IMR-90 (cell line): ENCODE data around the gene CCDC88A. TPM values are rescaled to one million over a fixed set of nuclear protein-coding genes. Genes with fewer than 3 reads are reported as not detected.

Experiments used
- ATAC-seq: fragments of 200-7000 bp; cut with Tn5 transposase; 2 replicates; pipeline ENCODE4 v1.9.1; 2020; ENCODE audit warnings: low read depth, mild to moderate bottlenecking, moderate library complexity
- BruUV-seq: library from RNA; stranded (reverse); fragments of 400-500 nt; replicated peaks from 2 replicates; lab custom pipeline; 2021; lab: Mats Ljungman, UMichigan
- CTCF ChIA-PET: fragments of 300-600 bp; formaldehyde crosslinking; extraction: SDS; loops from one replicate; lab custom pipeline; 2021; ENCODE audit warnings: antibody characterized with exemption; lab: Yijun Ruan, JAX
- POLR2A ChIA-PET: fragments of 300-600 bp; sonication (Branson Sonifier 250); formaldehyde crosslinking; loops from one replicate; lab custom pipeline; 2022; ENCODE audit warnings: antibody characterized with exemption; ENCODE audit not compliant: unreplicated experiment; lab: Charles Lee
- DNase-seq: peaks from one replicate; pipeline ENCODE4 v3.0.0; 2013
- H2AFZ ChIP-seq: replicated peaks from 2 replicates; pipeline ENCODE3; 2013; ENCODE audit warnings: low read length, mild to moderate bottlenecking; ENCODE audit not compliant: poor library complexity
- H2AK5ac ChIP-seq: 2 replicates; pipeline ENCODE4 v1.6.1; 2013; ENCODE audit warnings: low read depth, low read length, inconsistent platforms
- H2AK9ac ChIP-seq: replicated peaks from 2 replicates; pipeline ENCODE3; 2013; ENCODE audit warnings: mild to moderate bottlenecking, low read depth, low read length, moderate library complexity; ENCODE audit not compliant: poor library complexity
- H2BK120ac ChIP-seq: 2 replicates; pipeline ENCODE4 v1.6.1; 2013; ENCODE audit warnings: low read depth, low read length, inconsistent platforms
- H2BK15ac ChIP-seq: 3 replicates; pipeline ENCODE4 v1.6.1; 2013; ENCODE audit warnings: low read depth, low read length, inconsistent platforms
- H2BK20ac ChIP-seq: 2 replicates; pipeline ENCODE4 v1.6.1; 2013; ENCODE audit warnings: low read depth, mild to moderate bottlenecking, inconsistent platforms, low read length, moderate library complexity
- H2BK5ac ChIP-seq: 2 replicates; pipeline ENCODE4 v1.6.1; 2013; ENCODE audit warnings: mild to moderate bottlenecking, low read depth, low read length, inconsistent platforms; ENCODE audit not compliant: poor library complexity, severe bottlenecking
- H3K14ac ChIP-seq: replicated peaks from 2 replicates; pipeline ENCODE4 v1.6.1; 2013; ENCODE audit warnings: low read depth, low read length, inconsistent platforms
- H3K18ac ChIP-seq: 2 replicates; pipeline ENCODE4 v1.6.1; 2013; ENCODE audit warnings: low read depth, low read length, control low read depth
- H3K23ac ChIP-seq: 2 replicates; pipeline ENCODE4 v1.6.1; 2013; ENCODE audit warnings: low read depth, low read length, inconsistent platforms
- H3K27ac ChIP-seq: 2 replicates; pipeline ENCODE4 v1.5.1; 2013; ENCODE audit warnings: mild to moderate bottlenecking, control low read depth, low read length; ENCODE audit not compliant: insufficient read depth
- H3K27me3 ChIP-seq: 2 replicates; pipeline ENCODE4 v1.6.1; 2013; ENCODE audit warnings: low read length; ENCODE audit not compliant: control insufficient read depth, insufficient read depth
- H3K36me3 ChIP-seq: 2 replicates; pipeline ENCODE4 v1.6.1; 2013; ENCODE audit warnings: low read length, mixed read lengths; ENCODE audit not compliant: control insufficient read depth, insufficient read depth
- H3K4ac ChIP-seq: 2 replicates; pipeline ENCODE4 v1.6.1; 2013; ENCODE audit warnings: low read depth, low read length, inconsistent platforms
- H3K4me1 ChIP-seq: 2 replicates; pipeline ENCODE4 v1.6.1; 2013; ENCODE audit warnings: low read length, mixed read lengths; ENCODE audit not compliant: control insufficient read depth, insufficient read depth
- H3K4me2 ChIP-seq: 2 replicates; pipeline ENCODE4 v1.6.1; 2013; ENCODE audit warnings: low read depth, mild to moderate bottlenecking, control low read depth, low read length, moderate library complexity
- H3K4me3 ChIP-seq: 2 replicates; pipeline ENCODE4 v1.5.1; 2013; ENCODE audit warnings: low read depth, mild to moderate bottlenecking, control low read depth, low read length, moderate library complexity; ENCODE audit not compliant: insufficient read depth
- H3K56ac ChIP-seq: 2 replicates; pipeline ENCODE4 v1.6.1; 2013; ENCODE audit warnings: low read length, inconsistent platforms; ENCODE audit not compliant: insufficient read depth; ENCODE audit errors: extremely low read depth
- H3K79me1 ChIP-seq, 2 experiments: 2 replicates each; pipeline ENCODE4 v1.6.1; 2013; ENCODE audit warnings: low read length in 2 of 2, inconsistent platforms in 1 of 2, low read depth in 1 of 2
- H3K9ac ChIP-seq: 2 replicates; pipeline ENCODE4 v1.6.1; 2013; ENCODE audit warnings: low read depth, low read length, control low read depth
- H3K9me1 ChIP-seq: 2 replicates; pipeline ENCODE4 v1.6.1; 2013; ENCODE audit warnings: low read length, inconsistent platforms; ENCODE audit not compliant: insufficient read depth
- H3K9me3 ChIP-seq: 2 replicates; pipeline ENCODE4 v1.6.1; 2013; ENCODE audit warnings: low read length; ENCODE audit not compliant: control insufficient read depth, insufficient read depth
- H4K20me1 ChIP-seq: 2 replicates; pipeline ENCODE4 v1.6.1; 2013; ENCODE audit warnings: low read length, inconsistent platforms; ENCODE audit not compliant: insufficient read depth
- H4K5ac ChIP-seq: 2 replicates; pipeline ENCODE4 v1.6.1; 2013; ENCODE audit warnings: mild to moderate bottlenecking, low read depth, low read length, control low read depth
- H4K8ac ChIP-seq, 2 experiments: 2 replicates each; pipeline ENCODE4 v1.6.1; 2013; ENCODE audit warnings: low read depth in 2 of 2, low read length in 2 of 2, control low read depth in 1 of 2, inconsistent platforms in 1 of 2
- H4K91ac ChIP-seq: 2 replicates; pipeline ENCODE4 v1.6.1; 2013; ENCODE audit warnings: low read depth, low read length, inconsistent platforms; ENCODE audit not compliant: insufficient read depth
- CHD1 ChIP-seq: IDR thresholded peaks from 2 replicates; pipeline ENCODE4 v1.6.1; 2012; ENCODE audit warnings: low read depth, low read length, improper control_type of control experiment
- CTCF ChIP-seq: conservative IDR thresholded peaks from 2 replicates; pipeline ENCODE4 v1.5.1; 2012; ENCODE audit warnings: mild to moderate bottlenecking, low read depth, low read length, improper control_type of control experiment
- FOS ChIP-seq: fragments of 150-350 bp; IDR thresholded peaks from 2 replicates; pipeline ENCODE4 v1.6.1; 2016; ENCODE audit warnings: low read depth, low read length
- MAZ ChIP-seq: IDR thresholded peaks from 2 replicates; pipeline ENCODE4 v1.6.1; 2012; ENCODE audit warnings: low read depth, mild to moderate bottlenecking, low read length, improper control_type of control experiment, moderate library complexity, borderline replicate concordance
- NFE2L2 ChIP-seq: fragments of 150-350 bp; IDR thresholded peaks from 2 replicates; pipeline ENCODE4 v1.6.1; 2016; ENCODE audit warnings: low read depth, mild to moderate bottlenecking, low read length
- SMC3 ChIP-seq: fragments of 150-350 bp; IDR thresholded peaks from 2 replicates; pipeline ENCODE4 v1.6.1; 2016; ENCODE audit warnings: low read depth, mild to moderate bottlenecking, antibody characterized with exemption, low read length, moderate library complexity
- USF2 ChIP-seq: fragments of 150-350 bp; IDR thresholded peaks from 2 replicates; pipeline ENCODE4 v1.6.1; 2017; ENCODE audit warnings: mild to moderate bottlenecking, antibody characterized with exemption, low read length, low read depth
- WGBS, 2 experiments: methylation state at CpG; one replicate each; pipeline versions ENCODE4 v1.1.5 to v1.1.7; 2013; ENCODE audit warnings: missing lambda C conversion rate in 2 of 2; ENCODE audit not compliant: insufficient read length in 1 of 2; ENCODE audit errors: extremely low coverage in 2 of 2; 5-methylcytosine and 5-hydroxymethylcytosine counted together
- dilution Hi-C: fragments of 300-500 bp; cut with HindIII; formaldehyde crosslinking; loops from one replicate; pipeline ENCODE4 v1.14.3; 2018; ENCODE audit warnings: low sequenced_read_pairs; ENCODE audit not compliant: unreplicated experiment
- in situ Hi-C: fragments of 300-500 bp; cut with MboI; formaldehyde crosslinking; loops from 3 replicates; pipeline ENCODE4 v1.14.3; 2019; ENCODE audit warnings: low sequenced_read_pairs, inconsistent platforms, mixed read lengths
- intact Hi-C: fragments of 100-400 bp; cut with micrococcal nuclease; formaldehyde crosslinking; loops from 2 replicates; pipeline ENCODE4 v1.10.0; 2022
- polyA plus RNA-seq, 3 experiments: library from polyadenylated mRNA; depleted of rRNA; stranded (reverse); fragments of >200 nt; gene quantifications; 2 replicates each; pipeline ENCODE4 v1.2.3, GENCODE V29; 2012; ENCODE audit warnings: low replicate concordance in 1 of 3
- total RNA-seq: library from RNA; depleted of rRNA; stranded (reverse); fragments of >200 nt; gene quantifications from 2 replicates; pipeline ENCODE4 v1.2.3, GENCODE V29; 2012

The CCDC88A gene
- total and polyA plus RNA-seq, 2 of the 4 experiments (the other 2 are of a cell fraction) = 15.6 to 63.8 TPM

- intact Hi-C loops (no loop called here), dilution Hi-C loops (no loop called here), in situ Hi-C loops (no loop called here)
- no peak for TF ChIP-seq USF2
- TF ChIP-seq MAZ = no peak
- no peak for TF ChIP-seq FOS
- TF ChIP-seq SMC3 = no peak
- no peak for TF ChIP-seq CTCF
- no peak for TF ChIP-seq CHD1
- no peak for TF ChIP-seq NFE2L2
- Histone ChIP-seq H2BK15ac (no peak overlapping the region), H3K14ac (no peak overlapping the region), H4K20me1 (no peaks in the 10 kb centered on the region), H3K56ac (no peak overlapping the region), H3K4me2 (no peak overlapping the region), H3K36me3 (peaks cover 14% of the 10 kb centered on the region), H4K91ac (no peak overlapping the region), H3K9me3 (no peaks in the 10 kb centered on the region), H3K4ac (no peak overlapping the region), H2BK20ac (no peak overlapping the region), H4K5ac (no peak overlapping the region), H3K23ac (no peak overlapping the region), H2AK5ac (no peak overlapping the region), H3K4me3 (no peak overlapping the region), H3K79me1 (peaks cover 0 to 3% of the 10 kb centered on the region in 2 experiments; a peak in 1 of 4 replicates), H3K9ac (no peak overlapping the region), H3K9me1 (peaks cover 7% of the 10 kb centered on the region), H4K8ac (no peak overlapping the region), H2AK9ac (no peak overlapping the region), H2BK120ac (no peak overlapping the region), H2BK5ac (no peak overlapping the region), H3K18ac (no peak overlapping the region), H2AFZ (no peak overlapping the region), H3K4me1 (peaks cover 2% of the 10 kb centered on the region; the same call in 1 of the 2 replicates), H3K27me3 (no peaks in the 10 kb centered on the region), H3K27ac (no peak overlapping the region)
- ATAC-seq = no peak
- ChIA-PET CTCF (interaction anchor here (0.6 kb wide), 1 partner anchor 377 kb away, joined by 3 read pairs; no protein-coding TSS in a partner anchor), POLR2A (no interaction called here)
- DNase-seq = no peak
- BruUV-seq = no TSS peak
- no CpG with 5 or more reads among the region's 1 CpG for WGBS, 2 experiments
Measured at GRCh38 chr2:55314985-55315384, 104.7 kb downstream of the CCDC88A start.
